ENCODE measurements around the gene CCNJL. TPM values are rescaled to one million over a fixed set of nuclear protein-coding genes. Genes with fewer than 3 reads are reported as not detected.

The CCNJL gene
- total and polyA plus RNA-seq, 2 experiments from 2014 or later = 28.4 to 29.2 TPM

GRCh38 chr5:160209917-160210316, 102.4 kb downstream of the CCNJL start:
- Mint-ChIP-seq H3K27ac (no peak overlapping the region), H3K27me3 (ENCODE audit: insufficient read depth, low read depth, poor library complexity) (peaks cover 2% of the 10 kb centered on the region), H3K4me1 (0 out of 3 replicates have a peak, but pooled peaks cover 2% of the 10 kb centered on the region), H3K4me3 (no peak overlapping the region), H3K36me3 (ENCODE audit: low read depth) (no peaks in the 10 kb centered on the region), H3K9me3 (no peaks in the 10 kb centered on the region)
- Histone ChIP-seq H3K4me3 (no peak overlapping the region), H3K9me2 (ENCODE audit: insufficient read depth) (no peaks in the 10 kb centered on the region), H3F3A (replicated peaks; ENCODE audit: low read depth) (no peaks in the 10 kb centered on the region), H3K36me3 (ENCODE audit: insufficient read depth) (no peaks in the 10 kb centered on the region), H2AFZ (no peak overlapping the region), H3K4me1 (ENCODE audit: insufficient read depth) (no peaks in the 10 kb centered on the region), H3K4me2 (no peak overlapping the region), H4K20me1 (replicated peaks; ENCODE audit: insufficient read depth) (no peaks in the 10 kb centered on the region), H3K27me3 (ENCODE audit: insufficient read depth) (no peaks in the 10 kb centered on the region), H3K27ac (ENCODE audit: low read depth) (no peak overlapping the region), H3K79me2 (replicated peaks; ENCODE audit: insufficient read depth) (no peaks in the 10 kb centered on the region)
- DNase-seq (ENCODE audit: low spot score) = no peak
- ATAC-seq = no peak
- TF ChIP-seq EZH2phosphoT487 (IDR thresholded peaks at IDR 0.05; ENCODE audit: unreplicated experiment) (no peak), ZNF114 (CRISPR knock-in tag; IDR thresholded peaks at IDR 0.05) (no peak), ZNF331 (CRISPR knock-in tag; IDR thresholded peaks at IDR 0.05; ENCODE audit: low read depth) (no peak), NANOG (IDR thresholded peaks at IDR 0.05; ENCODE audit: borderline replicate concordance) (no peak), POLR2AphosphoS5 (IDR thresholded peaks at IDR 0.05; ENCODE audit: low read depth) (no peak), STAT1 (IDR thresholded peaks at IDR 0.05; ENCODE audit: unreplicated experiment) (no peak)

GRCh38 chr5:160207061-160207460, 105.3 kb downstream of the CCNJL start:
- H3K9me2 ChIP-seq (ENCODE audit: insufficient read depth) = no peaks in the 10 kb centered on the region
- no peak overlapping the region for H3K4me3 ChIP-seq
- no peaks in the 10 kb centered on the region for H3K36me3 ChIP-seq (ENCODE audit: insufficient read depth)
- no peak overlapping the region for H3K27ac ChIP-seq (ENCODE audit: low read depth)
- Mint-ChIP-seq H3K4me1 (peaks cover 5% of the 10 kb centered on the region; the same call in 2 of the 3 replicates), H3K9me3 (no peaks in the 10 kb centered on the region), H3K27ac (no peak overlapping the region), H3K4me3 (no peak overlapping the region), H3K27me3 (ENCODE audit: insufficient read depth, low read depth, poor library complexity) (peaks cover 2% of the 10 kb centered on the region), H3K36me3 (ENCODE audit: low read depth) (no peaks in the 10 kb centered on the region)
- no peaks in the 10 kb centered on the region for H3K79me2 ChIP-seq (replicated peaks; ENCODE audit: insufficient read depth)
- no peaks in the 10 kb centered on the region for H3K27me3 ChIP-seq (ENCODE audit: insufficient read depth)
- no peaks in the 10 kb centered on the region for H4K20me1 ChIP-seq (replicated peaks; ENCODE audit: insufficient read depth)
- no peak overlapping the region for H2AFZ ChIP-seq
- H3K4me2 ChIP-seq = no peak overlapping the region
- no peaks in the 10 kb centered on the region for H3K4me1 ChIP-seq (ENCODE audit: insufficient read depth)
- ATAC-seq (no peak), DNase-seq (ENCODE audit: low spot score) (no peak)
- no peaks in the 10 kb centered on the region for H3F3A ChIP-seq (replicated peaks; ENCODE audit: low read depth)
- no peak for TF ChIP-seq ZNF462 (CRISPR knock-in tag; IDR thresholded peaks at IDR 0.05)
- TF ChIP-seq POLR2AphosphoS5 (IDR thresholded peaks at IDR 0.05; ENCODE audit: low read depth) = no peak
- no peak for TF ChIP-seq ZNF331 (CRISPR knock-in tag; IDR thresholded peaks at IDR 0.05; ENCODE audit: low read depth)
- TF ChIP-seq ZNF114 (CRISPR knock-in tag; IDR thresholded peaks at IDR 0.05) = no peak
- no peak for TF ChIP-seq STAT1 (IDR thresholded peaks at IDR 0.05; ENCODE audit: unreplicated experiment)
- TF ChIP-seq CREB1 (CRISPR knock-in tag; IDR thresholded peaks at IDR 0.05; ENCODE audit: low read depth) = no peak
- no peak for TF ChIP-seq EZH2phosphoT487 (IDR thresholded peaks at IDR 0.05; ENCODE audit: unreplicated experiment)
- no peak for TF ChIP-seq ETS1 (IDR thresholded peaks at IDR 0.05)
- no peak for TF ChIP-seq NANOG (IDR thresholded peaks at IDR 0.05; ENCODE audit: borderline replicate concordance)
- TF ChIP-seq REST (IDR thresholded peaks at IDR 0.05; ENCODE audit: unreplicated experiment) = no peak
- TF ChIP-seq EZH2 (IDR thresholded peaks at IDR 0.05; ENCODE audit: low read depth, unreplicated experiment) = no peak
